GM20000 (cell line): ENCODE results near the gene SLCO2B1.

Source experiments
- DNase-seq: peaks from one replicate; pipeline ENCODE4 v3.0.0; 2012; ENCODE audit warnings: low spot score
- TF ChIP-seq, protein P1 (sequence below): IDR thresholded peaks from 2 replicates; pipeline ENCODE4 v1.5.1; 2012; ENCODE audit warnings: mild to moderate bottlenecking, control low read depth; ENCODE audit errors: extremely low read depth, missing control alignments

The SLCO2B1 gene

DNA sequence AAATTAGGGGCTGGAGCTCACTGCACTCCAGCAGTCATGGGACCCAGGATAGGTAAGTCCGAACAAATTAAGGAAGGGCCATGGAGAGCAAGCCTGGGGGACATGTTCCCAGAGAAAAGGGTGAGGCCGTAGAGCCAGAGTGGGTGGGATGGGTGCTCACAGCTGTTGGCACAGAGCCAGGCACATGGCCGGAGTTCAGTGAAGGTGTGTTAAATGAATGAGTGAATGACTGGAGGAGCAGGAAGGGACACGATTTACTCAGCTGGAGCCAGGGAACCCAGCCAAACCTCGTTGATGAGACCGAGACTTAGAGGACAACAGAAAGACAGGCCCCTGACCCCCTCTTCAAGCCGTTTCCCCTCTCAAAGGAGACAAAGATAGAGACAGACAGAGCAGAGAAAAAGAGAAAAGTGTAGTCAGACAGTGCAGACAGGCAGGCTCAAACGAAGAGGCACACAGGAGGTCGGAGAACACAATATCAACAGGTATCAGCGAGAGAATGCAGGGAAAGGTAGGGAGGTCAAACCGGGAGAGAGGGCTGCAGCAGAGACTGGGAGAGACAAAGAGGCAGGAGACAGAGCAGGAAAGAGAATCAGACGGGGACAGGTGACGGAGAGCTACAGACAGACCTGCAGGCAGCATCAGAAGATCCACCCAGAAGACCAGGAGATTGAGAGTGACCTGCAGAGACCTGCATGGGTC is 590 bp downstream of the SLCO2B1 start:
- no peak for DNase-seq

DNA sequence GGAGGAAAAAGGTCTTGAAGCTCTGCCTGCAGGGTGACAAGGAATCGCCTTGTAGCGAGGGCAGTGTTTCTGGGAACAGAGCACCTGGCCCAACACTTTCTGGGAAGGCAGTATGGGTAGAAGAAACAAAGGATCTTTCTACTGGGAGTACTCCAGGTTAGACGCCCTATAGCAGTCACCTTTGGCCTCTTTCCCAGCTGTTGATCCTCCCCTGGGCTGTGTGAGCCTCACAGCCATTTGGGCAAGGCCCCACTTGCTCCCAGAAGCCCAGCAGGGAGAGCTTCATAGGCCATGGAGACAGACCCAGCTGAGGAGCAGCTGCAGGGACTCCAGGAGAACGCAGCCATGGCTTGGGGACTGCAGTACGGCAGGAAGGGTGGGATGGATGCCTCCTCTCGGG is 1.2 kb downstream of the SLCO2B1 start:
- TF ChIP-seq, protein P1, sequence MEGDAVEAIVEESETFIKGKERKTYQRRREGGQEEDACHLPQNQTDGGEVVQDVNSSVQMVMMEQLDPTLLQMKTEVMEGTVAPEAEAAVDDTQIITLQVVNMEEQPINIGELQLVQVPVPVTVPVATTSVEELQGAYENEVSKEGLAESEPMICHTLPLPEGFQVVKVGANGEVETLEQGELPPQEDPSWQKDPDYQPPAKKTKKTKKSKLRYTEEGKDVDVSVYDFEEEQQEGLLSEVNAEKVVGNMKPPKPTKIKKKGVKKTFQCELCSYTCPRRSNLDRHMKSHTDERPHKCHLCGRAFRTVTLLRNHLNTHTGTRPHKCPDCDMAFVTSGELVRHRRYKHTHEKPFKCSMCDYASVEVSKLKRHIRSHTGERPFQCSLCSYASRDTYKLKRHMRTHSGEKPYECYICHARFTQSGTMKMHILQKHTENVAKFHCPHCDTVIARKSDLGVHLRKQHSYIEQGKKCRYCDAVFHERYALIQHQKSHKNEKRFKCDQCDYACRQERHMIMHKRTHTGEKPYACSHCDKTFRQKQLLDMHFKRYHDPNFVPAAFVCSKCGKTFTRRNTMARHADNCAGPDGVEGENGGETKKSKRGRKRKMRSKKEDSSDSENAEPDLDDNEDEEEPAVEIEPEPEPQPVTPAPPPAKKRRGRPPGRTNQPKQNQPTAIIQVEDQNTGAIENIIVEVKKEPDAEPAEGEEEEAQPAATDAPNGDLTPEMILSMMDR, result no peak
- no peak for DNase-seq

More for the DNA sequence above, 590 bp downstream of the SLCO2B1 start:
- TF ChIP-seq, protein P1, result no peak

DNA sequence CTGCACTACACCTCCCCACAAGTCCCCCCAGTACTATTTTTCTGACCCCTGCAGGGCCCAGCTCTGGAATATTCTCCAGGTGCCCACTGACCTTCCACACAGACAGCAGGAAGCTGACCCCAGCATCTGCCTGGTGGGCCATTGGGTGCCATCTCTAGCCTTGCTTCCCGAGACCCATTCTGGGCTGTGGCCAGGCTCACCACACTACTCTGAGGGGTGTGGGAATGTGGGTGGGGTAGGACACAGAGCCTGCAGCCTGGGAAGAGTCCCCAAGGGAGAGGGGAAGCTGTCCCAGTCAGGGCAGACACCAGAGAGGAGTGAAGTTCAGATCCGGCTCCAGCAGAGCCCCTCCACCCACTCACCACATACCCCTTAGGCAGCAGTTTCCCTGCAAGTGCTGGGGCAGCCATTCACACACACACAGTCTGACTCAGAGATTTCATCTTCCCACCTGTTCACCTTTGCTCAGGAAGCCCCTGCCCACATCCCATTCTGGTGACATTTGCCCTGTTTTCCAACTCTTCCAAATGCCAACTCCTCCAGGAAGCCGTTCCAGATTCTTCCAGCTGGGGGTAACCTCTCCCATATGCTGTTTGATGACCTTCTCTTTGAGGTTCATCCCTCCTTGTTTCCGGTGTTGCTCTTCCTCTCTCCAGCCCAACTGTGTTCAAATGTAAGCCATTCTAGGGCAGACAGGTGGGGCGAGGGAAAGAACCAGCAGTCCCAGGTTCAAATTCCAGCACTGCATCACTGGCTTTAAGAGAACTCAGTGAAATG is 1.9 kb downstream of the SLCO2B1 start:
- DNase-seq, result no peak
- TF ChIP-seq, protein P1, result no peak

DNA sequence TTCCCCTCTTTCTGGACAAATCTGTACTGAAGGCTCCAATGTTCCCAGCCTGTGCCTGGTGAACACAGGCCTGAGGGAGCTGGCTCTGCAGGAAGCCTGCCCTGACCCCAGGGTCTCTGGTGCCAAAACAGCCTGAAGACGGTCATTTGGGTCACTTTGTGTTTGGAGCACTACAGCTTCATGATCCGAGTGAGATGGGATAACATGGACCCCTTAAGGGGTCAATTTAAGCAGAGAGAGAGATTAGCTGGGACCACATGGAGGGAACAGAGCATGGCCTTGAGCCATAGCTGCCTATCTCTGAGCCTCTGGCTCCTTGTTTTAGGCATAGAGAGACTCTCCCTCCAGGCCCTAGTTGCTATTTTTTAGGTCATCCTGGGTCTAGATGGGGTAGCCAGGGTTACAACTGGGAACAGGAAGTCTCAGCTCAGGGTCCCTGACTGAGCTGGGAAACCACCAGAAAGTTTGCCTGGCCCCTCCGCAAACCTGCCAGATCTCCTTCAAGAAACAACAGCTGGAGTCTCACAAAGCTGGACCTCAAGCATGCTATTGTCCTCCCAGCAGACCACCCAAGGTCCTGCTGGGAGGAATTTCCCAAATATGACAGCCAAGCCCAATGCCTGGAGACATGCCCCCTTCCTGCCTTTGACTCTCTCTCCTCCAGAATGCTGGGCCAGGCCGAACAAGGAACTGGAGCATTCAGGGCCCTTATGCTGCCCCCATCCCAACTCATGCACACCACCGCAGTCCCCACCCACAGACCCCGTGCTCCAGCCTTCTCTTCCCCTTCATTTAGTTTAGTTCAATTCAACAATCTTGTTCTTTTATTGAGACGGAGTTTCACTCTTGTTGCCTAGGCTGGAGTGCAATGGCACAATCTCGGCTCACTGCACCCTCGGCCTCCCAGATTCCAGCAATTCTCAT is 4.0 kb downstream of the SLCO2B1 start:
- TF ChIP-seq, protein P1, result no peak

DNA sequence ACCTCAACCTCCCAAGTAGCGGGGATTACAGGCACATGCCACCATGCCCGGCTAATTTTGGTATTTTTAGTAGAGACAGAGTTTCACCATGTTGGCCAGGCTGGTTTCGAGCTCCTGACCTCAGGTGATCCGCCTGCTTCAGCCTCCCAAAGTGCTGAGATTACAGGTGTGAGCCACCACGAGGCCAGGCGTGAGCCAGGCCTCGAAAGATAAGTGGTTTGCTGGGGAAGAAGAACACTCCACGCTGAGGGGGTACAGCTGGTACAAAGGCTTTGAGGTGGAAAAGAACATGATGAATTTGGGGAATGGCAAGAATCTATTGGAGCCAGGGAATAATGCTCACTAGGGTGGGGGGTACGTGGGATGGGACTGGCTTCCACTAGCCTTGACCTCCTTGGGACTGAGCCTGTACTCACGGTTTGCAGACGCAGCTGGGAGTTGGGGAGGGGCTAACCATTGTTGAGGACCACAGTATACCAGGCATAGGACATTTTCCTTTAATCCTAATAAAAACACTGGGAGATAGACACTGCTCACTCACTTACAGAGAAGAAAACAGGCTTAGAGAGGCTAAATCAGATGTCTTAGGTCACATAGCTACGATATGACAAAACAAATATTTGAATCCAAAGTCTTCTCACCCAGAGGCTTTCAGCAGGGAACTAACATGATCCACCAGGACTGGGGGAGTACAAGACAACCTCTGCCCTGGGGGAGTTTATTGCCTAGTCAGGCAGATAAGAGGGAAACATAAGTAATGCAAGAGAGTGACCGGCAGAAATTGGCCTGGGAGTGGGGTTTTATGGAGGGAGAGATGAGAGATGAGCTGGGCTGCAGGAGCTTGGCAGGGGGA is 4.9 kb downstream of the SLCO2B1 start:
- DNase-seq, result no peak
- TF ChIP-seq, protein P1, result no peak

More for the DNA sequence above, 4.0 kb downstream of the SLCO2B1 start:
- no peak for DNase-seq

DNA sequence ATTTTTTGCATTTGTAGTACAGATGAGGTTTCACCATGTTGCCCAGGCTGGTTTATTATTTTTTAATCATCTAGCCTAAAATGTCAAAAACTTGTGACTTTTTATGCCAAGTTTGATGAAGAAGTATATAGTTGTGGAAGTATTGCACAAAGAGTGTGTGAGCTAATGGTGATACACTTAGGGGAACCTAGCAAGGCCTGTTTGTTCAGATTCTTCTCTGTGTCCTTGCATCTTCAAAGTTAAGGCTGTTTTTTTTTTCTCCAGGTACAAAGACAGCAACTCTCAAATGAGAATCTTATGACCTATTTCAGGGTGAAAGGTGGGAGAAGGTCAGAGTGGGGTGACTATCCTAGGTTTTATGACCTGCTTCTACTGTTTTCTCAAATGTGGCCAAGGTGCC is 7.3 kb downstream of the SLCO2B1 start:
- DNase-seq, result no peak
- TF ChIP-seq, protein P1, result no peak
